NOMO-1 treated with DMSO at 0.1 percent for 48 hours (cell line): ENCODE results near the gene ZSWIM7.

Experiments
- DNase-seq: peaks from one replicate; lab custom pipeline; 2025; ENCODE audit not compliant: unreplicated experiment; lab: John Stamatoyannopoulos, UW

The ZSWIM7 gene, protein sequence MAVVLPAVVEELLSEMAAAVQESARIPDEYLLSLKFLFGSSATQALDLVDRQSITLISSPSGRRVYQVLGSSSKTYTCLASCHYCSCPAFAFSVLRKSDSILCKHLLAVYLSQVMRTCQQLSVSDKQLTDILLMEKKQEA

DNA sequence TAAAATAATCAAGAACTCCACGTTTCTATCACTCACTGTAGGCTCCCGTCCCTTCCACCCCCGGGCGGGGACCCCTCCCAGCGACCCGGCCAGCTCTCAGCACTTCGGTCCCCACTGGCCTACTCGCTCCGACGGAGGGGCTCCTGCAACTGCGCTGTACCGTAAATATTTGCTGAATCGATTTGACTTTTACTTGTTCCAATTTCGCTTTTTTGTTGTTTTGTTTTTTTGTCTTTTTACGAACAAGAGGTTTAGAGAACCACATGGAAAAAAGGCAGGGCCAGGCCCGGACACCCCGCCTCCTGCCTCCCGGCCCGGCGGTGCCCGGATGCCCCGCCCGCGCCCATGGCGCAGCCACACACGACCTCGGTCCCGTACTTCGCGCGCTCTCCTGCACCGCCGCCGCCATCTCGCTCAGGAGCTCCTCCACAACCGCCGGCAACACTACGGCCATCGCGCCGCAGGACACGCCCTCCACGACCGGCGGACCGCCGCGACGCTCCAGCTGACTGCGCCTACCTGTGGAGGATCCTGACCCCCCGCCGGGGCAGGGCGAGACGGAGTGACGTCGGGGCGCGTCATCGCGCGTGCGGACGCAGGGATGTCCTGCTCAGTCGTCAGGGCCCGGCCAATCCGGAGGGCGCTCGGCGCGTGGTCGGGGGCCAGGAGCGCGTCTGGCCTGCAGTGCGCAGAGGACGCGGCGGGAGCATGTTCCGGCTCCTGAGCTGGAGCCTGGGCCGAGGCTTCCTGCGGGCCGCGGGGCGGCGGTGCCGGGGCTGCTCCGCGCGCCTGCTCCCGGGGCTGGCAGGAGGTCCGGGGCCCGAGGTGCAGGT lies at the start of gene ZSWIM7, which contains the start of gene TTC19:
Gene ZSWIM7, minus strand, starts transcription at position 564 of the 833 bp plus-strand sequence. Its CDS starts 110 bp downstream, at position 454.
Gene TTC19, plus strand, starts transcription at position 684 of the 833 bp plus-strand sequence. Its CDS starts 25 bp downstream, at position 709.
- peak; percentile 95 for DNase-seq

DNA sequence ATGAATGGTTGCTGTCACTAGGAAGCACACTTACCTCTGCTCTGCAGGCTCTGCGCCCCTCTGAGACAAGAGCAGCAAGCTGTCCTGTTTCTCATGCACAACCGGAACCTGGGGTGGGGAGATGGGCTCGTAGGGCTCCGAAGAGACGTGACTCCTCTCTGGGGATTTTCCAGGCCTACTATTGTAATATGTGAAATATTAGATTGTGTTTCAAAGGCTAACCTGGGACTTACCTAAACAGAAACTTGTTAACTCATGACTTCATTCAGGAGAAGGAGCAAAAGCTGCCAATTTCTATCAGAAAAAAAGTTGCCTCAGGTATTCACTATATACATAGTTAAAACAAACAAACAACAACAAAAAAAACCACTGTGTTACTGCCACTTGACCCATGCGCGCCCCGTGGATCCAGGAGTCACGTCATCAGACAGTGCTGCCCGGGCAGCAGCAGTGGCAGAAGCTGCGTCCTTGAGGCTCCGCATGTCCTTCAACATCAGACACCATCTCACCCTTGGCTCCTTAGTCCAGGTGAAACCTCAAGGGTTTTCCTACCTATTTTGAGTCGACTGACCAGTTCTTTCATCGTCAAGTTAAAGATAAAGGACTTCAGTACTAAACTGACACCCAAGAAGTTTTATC lies 49.4 kb upstream of the ZSWIM7 start:
- DNase-seq, result no peak

DNA sequence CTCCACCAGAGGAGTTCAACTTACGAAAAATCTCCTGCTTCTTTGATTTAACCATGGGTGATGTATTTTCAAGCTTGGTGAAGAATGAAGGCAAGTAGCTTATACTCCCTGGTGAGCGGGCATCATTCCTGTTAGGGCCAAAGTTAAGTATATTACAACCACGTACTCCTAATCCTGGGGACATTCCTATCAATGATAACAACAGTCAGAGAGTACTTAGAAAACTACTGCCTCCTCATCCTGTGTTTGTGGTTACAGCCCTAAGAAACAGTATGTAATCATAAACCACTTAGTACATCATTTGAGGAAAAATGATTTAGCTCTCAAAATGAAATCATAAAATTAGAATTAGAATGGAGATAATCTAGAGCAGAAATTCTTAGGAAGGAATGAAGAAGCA lies 47.5 kb upstream of the ZSWIM7 start:
- no peak for DNase-seq

DNA sequence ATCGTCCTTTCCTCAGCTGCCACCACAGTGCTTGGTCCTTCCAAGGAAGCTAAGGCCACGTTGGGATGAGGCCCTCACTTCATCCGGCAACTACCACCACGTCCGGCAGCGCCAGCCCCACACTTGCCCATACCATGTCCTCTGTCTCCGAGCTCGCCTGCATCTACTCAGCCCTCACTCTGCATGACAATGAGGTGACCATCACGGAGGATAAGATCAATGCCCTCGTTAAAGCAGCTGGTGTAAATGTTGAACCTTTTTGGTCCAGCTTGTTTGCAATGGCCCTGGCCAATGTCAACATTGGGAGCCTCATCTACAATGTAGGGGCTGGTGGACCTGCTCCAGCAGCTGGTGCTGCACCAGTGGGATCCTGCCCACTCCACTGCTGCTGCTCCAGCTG lies 45.0 kb upstream of the ZSWIM7 start:
- DNase-seq, result no peak

GRCh38 chr17:16040710-16041251 lies 41.3 kb upstream of the ZSWIM7 start:
- DNase-seq, result no peak

DNA sequence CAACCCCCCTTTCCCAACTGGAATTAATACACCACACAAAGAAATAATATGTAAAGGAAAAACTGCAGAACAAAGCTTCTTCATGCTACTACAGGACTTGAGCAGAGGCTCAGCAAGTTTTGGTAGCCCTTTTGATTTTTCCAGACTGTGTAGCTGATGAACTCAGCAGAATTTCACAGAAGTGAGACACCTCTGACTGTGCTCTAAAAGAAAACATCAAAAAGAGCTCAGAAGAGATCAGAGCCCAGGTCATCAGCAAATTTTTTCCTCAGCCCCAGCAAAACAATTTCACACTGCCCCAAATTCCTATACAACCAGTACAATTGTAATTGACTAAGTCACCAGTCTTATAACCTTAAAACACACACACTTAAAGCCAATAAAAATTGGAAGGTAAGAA lies 38.1 kb upstream of the ZSWIM7 start:
- DNase-seq, result no peak

GRCh38 chr17:16036261-16036660 lies 36.8 kb upstream of the ZSWIM7 start:
- no peak for DNase-seq

GRCh38 chr17:16033729-16034349 lies 34.3 kb upstream of the ZSWIM7 start:
- no peak for DNase-seq

GRCh38 chr17:16027708-16028584 lies 28.4 kb upstream of the ZSWIM7 start:
- DNase-seq, result peak; percentile 25

DNA sequence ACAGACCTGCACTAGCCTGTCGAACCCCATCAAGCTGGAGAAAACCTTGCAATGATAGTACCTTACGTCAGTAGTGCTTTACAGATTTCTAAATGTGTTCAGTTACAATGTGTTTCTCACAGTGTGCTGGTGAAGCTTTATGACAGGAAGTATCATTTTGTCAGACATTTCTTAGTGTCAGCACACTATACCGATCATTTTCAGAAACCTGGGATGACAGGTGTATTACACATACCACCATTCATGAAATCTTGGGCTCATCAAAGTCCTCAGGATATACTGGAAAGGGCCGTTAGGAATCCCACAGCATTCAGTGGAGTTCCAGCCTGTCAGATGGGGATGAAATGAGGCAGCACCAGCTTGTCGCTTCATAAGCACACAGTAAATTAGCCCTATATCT lies 27.4 kb upstream of the ZSWIM7 start:
- DNase-seq, result no peak

DNA sequence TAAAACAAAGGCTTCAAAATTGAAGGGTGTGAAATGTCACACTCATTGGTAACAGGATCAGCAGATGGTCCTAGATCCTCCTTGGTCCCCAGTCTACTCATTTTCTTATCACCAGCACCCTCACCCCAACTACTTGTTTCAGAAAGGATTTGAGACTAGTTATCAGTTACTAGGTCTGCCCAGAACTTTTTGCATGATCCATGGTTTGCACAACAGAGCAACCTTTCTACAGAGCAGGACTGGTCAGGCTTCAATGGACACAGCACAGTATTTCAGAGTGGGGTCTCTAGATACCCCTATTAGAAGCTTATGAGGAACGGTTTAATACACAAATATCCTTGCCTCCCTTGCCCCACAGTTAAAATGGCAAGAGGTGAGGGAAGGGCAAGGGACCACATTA lies 25.7 kb upstream of the ZSWIM7 start:
- no peak for DNase-seq

DNA sequence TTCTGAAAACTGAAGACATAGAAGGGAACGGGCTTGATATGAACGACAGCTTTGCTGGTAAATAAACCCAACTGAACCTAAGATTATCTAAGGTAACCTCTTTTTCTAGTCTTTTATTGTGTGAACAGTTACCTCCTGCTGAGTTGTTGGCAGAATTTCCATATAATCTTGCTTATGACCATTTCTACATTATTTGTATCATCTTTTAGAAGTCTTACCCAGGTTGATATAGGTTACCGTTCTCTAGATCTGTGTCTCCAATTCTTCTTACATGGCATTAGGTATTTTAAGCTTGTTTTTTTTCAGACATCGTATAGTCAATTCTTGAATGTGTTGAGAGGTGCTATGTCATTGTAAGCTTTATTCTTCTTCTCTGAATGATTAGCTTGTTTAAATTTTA lies 24.4 kb upstream of the ZSWIM7 start:
- DNase-seq, result no peak

DNA sequence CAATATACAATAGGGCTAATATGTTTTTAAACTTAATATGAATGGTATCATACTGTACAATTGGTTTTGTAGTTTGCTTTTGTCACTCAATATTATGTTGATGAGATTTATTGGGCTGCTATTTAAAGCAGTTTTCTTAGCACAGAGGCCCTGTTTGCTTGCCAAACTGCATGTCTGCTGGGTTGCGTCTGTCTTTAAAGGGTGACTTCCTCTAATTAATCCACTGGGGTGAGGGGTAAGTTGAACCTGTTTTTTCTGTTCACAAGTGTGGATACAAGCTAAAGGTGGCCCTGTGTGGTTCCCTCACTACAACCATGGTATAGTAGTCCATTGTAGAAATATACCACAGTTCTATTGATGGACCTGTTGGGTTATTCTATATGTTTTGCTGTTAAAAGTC lies 19.8 kb upstream of the ZSWIM7 start:
- peak; percentile 32 for DNase-seq

GRCh38 chr17:16013943-16014407 lies 14.5 kb upstream of the ZSWIM7 start:
- DNase-seq, result no peak

GRCh38 chr17:16007439-16007838 lies 7.9 kb upstream of the ZSWIM7 start:
- DNase-seq, result no peak

DNA sequence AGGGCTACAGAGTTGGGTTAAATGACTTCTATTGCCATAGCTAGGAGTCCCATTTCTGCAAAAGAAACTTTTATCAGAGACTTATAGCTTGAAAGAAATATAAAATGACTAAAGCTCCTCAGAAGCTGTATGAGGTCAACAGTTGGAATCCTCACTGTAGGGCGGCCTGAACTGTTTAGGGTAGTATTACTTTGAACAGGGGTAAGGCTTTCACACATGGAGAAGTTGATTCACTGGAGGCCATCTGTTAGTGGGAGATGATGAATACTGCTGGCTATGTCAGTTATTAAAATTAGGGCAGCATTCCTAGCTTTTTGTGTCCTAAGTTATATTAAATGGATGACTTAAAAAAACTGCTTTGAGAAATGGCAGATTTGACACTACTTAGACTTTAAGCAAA lies 6.1 kb upstream of the ZSWIM7 start:
- DNase-seq, result no peak

GRCh38 chr17:16003841-16004240 lies 4.3 kb upstream of the ZSWIM7 start:
- DNase-seq, result no peak

DNA sequence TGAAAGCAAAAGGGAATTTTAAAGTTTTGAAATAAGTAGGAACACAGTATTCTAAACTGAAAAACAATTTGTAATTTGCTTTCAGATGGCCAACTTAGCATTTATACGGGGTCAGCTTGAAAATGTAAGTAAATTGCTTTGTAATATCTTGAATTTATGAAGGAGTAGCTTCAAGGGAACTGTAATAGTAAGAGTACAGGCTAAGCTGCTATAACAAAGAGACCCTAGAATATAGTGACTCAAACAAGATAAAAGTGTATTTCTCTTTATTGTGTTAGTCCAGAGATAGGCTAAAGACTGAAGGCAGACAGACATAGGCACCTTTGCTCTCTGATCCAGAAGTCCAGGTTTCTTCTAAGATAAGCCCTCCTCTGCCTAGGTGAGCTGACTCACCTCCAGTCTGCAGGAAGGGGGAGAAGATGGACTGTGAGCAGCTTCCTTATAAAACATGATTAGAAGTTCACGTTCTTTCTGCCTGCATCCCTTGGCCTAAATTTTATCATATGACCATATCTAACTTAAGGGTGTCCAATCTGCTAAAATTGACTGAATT lies 3.3 kb upstream of the ZSWIM7 start:
- DNase-seq, result no peak

GRCh38 chr17:16001226-16001897 lies 1.9 kb upstream of the ZSWIM7 start:
- no peak for DNase-seq
